ENCODE data around the gene SAPCD2. TPM values are rescaled to one million over a fixed set of nuclear protein-coding genes. Genes with fewer than 3 reads are reported as not detected.

The SAPCD2 gene
- polyA plus RNA-seq, 1 donor from 2014 or later, result 0.22 TPM

- H4K20me1 ChIP-seq (ENCODE audit: insufficient read depth), result no peaks in the 10 kb centered on the region
- H3K27ac ChIP-seq (ENCODE audit: low read length), result no peak overlapping the region
- no peak overlapping the region for H3K4me3 ChIP-seq (ENCODE audit: low read length)
- no peaks in the 10 kb centered on the region for H3K79me2 ChIP-seq (replicated peaks; ENCODE audit: insufficient read depth, low read length)
- peaks cover 4% of the 10 kb centered on the region for H3K36me3 ChIP-seq (ENCODE audit: insufficient read depth, low read length)
- H3K9ac ChIP-seq (ENCODE audit: low read length), result no peak overlapping the region
- no peak overlapping the region for H3K4me2 ChIP-seq (ENCODE audit: low read length)
- no peak for TF ChIP-seq TAF1 (IDR thresholded peaks at IDR 0.05; ENCODE audit: low read depth)
- no peak for TF ChIP-seq SMC3 (conservative IDR thresholded peaks at IDR 0.05; ENCODE audit: poor library complexity)
- no peak for TF ChIP-seq RAD21 (conservative IDR thresholded peaks at IDR 0.05)
- no peak for TF ChIP-seq POLR2AphosphoS5 (IDR thresholded peaks at IDR 0.05)
- no peak for TF ChIP-seq EP300 (conservative IDR thresholded peaks at IDR 0.05; ENCODE audit: poor library complexity, severe bottlenecking)
- no peak for TF ChIP-seq MXI1 (conservative IDR thresholded peaks at IDR 0.05; ENCODE audit: poor library complexity, severe bottlenecking)
- no peak for TF ChIP-seq EZH2 (IDR thresholded peaks at IDR 0.05; ENCODE audit: borderline replicate concordance, insufficient read depth, low read length, poor library complexity, severe bottlenecking)
- H2AFZ ChIP-seq (ENCODE audit: low read depth, low read length), result no peak overlapping the region
- no peaks in the 10 kb centered on the region for H3F3A ChIP-seq (ENCODE audit: insufficient read depth, low read length, poor library complexity, severe bottlenecking)
- H3K9me2 ChIP-seq (ENCODE audit: insufficient read depth, low read length), result no peaks in the 10 kb centered on the region
- no peaks in the 10 kb centered on the region for H3K27me3 ChIP-seq (ENCODE audit: insufficient read depth, low read depth, low read length)
- no peaks in the 10 kb centered on the region for H3K9me3 ChIP-seq (ENCODE audit: low read length)
Measured at GRCh38 chr9:137021568-137021978, 48.8 kb downstream of the SAPCD2 start.

GRCh38 chr9:137020771-137021567 lies 49.4 kb downstream of the SAPCD2 start:
- Histone ChIP-seq H3K9me2 (ENCODE audit: insufficient read depth, low read length) (no peaks in the 10 kb centered on the region), H3K9ac (ENCODE audit: low read length) (no peak overlapping the region), H3K79me2 (replicated peaks; ENCODE audit: insufficient read depth, low read length) (no peaks in the 10 kb centered on the region), H3K4me3 (ENCODE audit: low read length) (no peak overlapping the region), H3K4me2 (ENCODE audit: low read length) (no peak overlapping the region), H3K36me3 (ENCODE audit: insufficient read depth, low read length) (peaks cover 7% of the 10 kb centered on the region), H2AFZ (ENCODE audit: low read depth, low read length) (no peak overlapping the region), H3K9me3 (ENCODE audit: low read length) (no peaks in the 10 kb centered on the region), H4K20me1 (ENCODE audit: insufficient read depth) (no peaks in the 10 kb centered on the region), H3F3A (ENCODE audit: insufficient read depth, low read length, poor library complexity, severe bottlenecking) (no peaks in the 10 kb centered on the region), H3K27ac (ENCODE audit: low read length) (no peak overlapping the region), H3K27me3 (ENCODE audit: insufficient read depth, low read depth, low read length) (no peaks in the 10 kb centered on the region)
- TF ChIP-seq RAD21 (conservative IDR thresholded peaks at IDR 0.05), result no peak
- TF ChIP-seq REST (IDR thresholded peaks at IDR 0.05; ENCODE audit: borderline replicate concordance), result no peak
- TF ChIP-seq POLR2AphosphoS5 (IDR thresholded peaks at IDR 0.05), result no peak
- TF ChIP-seq EZH2 (IDR thresholded peaks at IDR 0.05; ENCODE audit: borderline replicate concordance, insufficient read depth, low read length, poor library complexity, severe bottlenecking), result no peak
- TF ChIP-seq EP300 (conservative IDR thresholded peaks at IDR 0.05; ENCODE audit: poor library complexity, severe bottlenecking), result no peak
- TF ChIP-seq CTCF (IDR thresholded peaks at IDR 0.05; ENCODE audit: poor library complexity, severe bottlenecking), result no peak
- TF ChIP-seq MXI1 (conservative IDR thresholded peaks at IDR 0.05; ENCODE audit: poor library complexity, severe bottlenecking), result no peak
- no peak for TF ChIP-seq TAF1 (IDR thresholded peaks at IDR 0.05; ENCODE audit: low read depth)
- TF ChIP-seq SMC3 (conservative IDR thresholded peaks at IDR 0.05; ENCODE audit: poor library complexity), result no peak
